Uterus (tissue), 4 donors: ENCODE measurements around the gene KDF1. TPM values are rescaled to one million over a fixed set of nuclear protein-coding genes. Genes with fewer than 3 reads are reported as not detected.

Experiments used
- DNase-seq, 2 donors: peaks; one replicate each; pipeline ENCODE4 v3.0.0-alpha.2; 2019 to 2020
- H3K27ac ChIP-seq, 2 donors: fragments of 200-600 bp; sonication (generic); 1 replicate in 1 of 2; 2 replicates in 1 of 2; pipeline ENCODE4 v1.5.1; 2016 to 2018
- H3K27me3 ChIP-seq, 2 donors: fragments of 200-600 bp; sonication (generic); one replicate each; pipeline ENCODE4 v1.5.1; 2018 to 2019; ENCODE audit warnings: control low read depth in 1 of 2
- H3K36me3 ChIP-seq, 2 donors: fragments of 200-600 bp; sonication (generic); one replicate each; pipeline ENCODE4 v1.5.1; 2019; ENCODE audit warnings: control low read depth in 1 of 2
- H3K4me1 ChIP-seq, 2 donors: fragments of 200-600 bp; sonication (generic); one replicate each; pipeline ENCODE4 v1.5.1; 2018 to 2019; ENCODE audit warnings: control low read depth in 1 of 2
- H3K4me3 ChIP-seq, 2 donors: fragments of 200-600 bp; sonication (generic); 1 replicate in 1 of 2; 2 replicates in 1 of 2; pipeline ENCODE4 v1.5.1; 2018 to 2019; ENCODE audit warnings: mild to moderate bottlenecking in 1 of 2
- H3K9me3 ChIP-seq, 2 donors: fragments of 200-600 bp; sonication (generic); one replicate each; pipeline ENCODE4 v1.5.1; 2019; ENCODE audit warnings: control low read depth in 1 of 2
- POLR2A ChIP-seq, 2 donors: fragments of 450-650 bp; IDR thresholded peaks; one replicate each; pipeline ENCODE4 v1.6.1; 2016; ENCODE audit warnings: antibody characterized with exemption in 2 of 2, mild to moderate bottlenecking in 1 of 2, moderate library complexity in 1 of 2
- intact Hi-C: fragments of 100-400 bp; cut with DNase I; formaldehyde crosslinking; loops from one replicate; pipeline ENCODE4 v1.15.1; 2023; ENCODE audit warnings: low total_unique reads
- total RNA-seq, 4 donors: library from RNA; depleted of rRNA in 3 of 4; stranded (reverse); fragments of >200 nt in 3 of 4; gene quantifications; one replicate each; pipeline versions ENCODE4 v1.1.0 to v1.2.4, GENCODE V29; 2014 to 2023
- TF ChIP-seq, protein P1 (sequence below), 4 experiments: fragments of 200-600 bp in 2 of 4; fragments of 450-650 bp in 2 of 4; sonication (generic) in 2 of 4; IDR thresholded peaks; one replicate each; pipeline ENCODE4 v1.5.1; 2016 to 2019; ENCODE audit warnings: antibody characterized with exemption in 4 of 4, mild to moderate bottlenecking in 2 of 4, moderate library complexity in 1 of 4
- donor health status: DM: yes; HTN: yes; CAD: no.

The KDF1 gene
- total RNA-seq, 4 donors from 2014 or later, result 1.9 TPM; not detected in 3

DNA sequence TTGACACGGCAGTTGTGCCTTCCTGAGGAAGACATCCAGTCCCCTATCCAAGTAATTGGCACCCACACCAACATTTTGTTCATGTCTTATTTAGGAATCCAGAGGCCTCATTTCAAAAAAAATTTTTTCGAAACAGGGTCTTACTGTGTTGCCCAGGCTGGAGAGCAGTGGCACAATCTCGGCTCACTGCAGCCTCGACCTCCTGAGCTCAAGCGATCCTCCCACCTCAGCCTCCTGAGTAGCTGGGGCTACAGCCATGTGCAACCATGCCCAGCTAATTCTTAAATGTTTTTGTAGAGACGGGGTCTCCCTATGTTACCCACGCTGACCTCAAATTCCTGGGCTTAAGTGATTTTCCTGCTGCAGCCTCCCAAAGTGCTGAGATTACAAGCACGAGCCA, 24.0 kb upstream of the KDF1 start:
- Histone ChIP-seq H3K4me1 (no peaks in the 10 kb centered on the region), H3K4me3 (no peak overlapping the region), H3K36me3 (no peaks in the 10 kb centered on the region), H3K9me3 (no peaks in the 10 kb centered on the region), H3K27ac (no peak overlapping the region), H3K27me3 (no peaks in the 10 kb centered on the region)
- intact Hi-C loops, result no loop called here
- no peak for TF ChIP-seq POLR2A (IDR thresholded peaks at IDR 0.05)
- TF ChIP-seq, protein P1, sequence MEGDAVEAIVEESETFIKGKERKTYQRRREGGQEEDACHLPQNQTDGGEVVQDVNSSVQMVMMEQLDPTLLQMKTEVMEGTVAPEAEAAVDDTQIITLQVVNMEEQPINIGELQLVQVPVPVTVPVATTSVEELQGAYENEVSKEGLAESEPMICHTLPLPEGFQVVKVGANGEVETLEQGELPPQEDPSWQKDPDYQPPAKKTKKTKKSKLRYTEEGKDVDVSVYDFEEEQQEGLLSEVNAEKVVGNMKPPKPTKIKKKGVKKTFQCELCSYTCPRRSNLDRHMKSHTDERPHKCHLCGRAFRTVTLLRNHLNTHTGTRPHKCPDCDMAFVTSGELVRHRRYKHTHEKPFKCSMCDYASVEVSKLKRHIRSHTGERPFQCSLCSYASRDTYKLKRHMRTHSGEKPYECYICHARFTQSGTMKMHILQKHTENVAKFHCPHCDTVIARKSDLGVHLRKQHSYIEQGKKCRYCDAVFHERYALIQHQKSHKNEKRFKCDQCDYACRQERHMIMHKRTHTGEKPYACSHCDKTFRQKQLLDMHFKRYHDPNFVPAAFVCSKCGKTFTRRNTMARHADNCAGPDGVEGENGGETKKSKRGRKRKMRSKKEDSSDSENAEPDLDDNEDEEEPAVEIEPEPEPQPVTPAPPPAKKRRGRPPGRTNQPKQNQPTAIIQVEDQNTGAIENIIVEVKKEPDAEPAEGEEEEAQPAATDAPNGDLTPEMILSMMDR (IDR thresholded peaks at IDR 0.05), result no peak
- DNase-seq, result no peak

DNA sequence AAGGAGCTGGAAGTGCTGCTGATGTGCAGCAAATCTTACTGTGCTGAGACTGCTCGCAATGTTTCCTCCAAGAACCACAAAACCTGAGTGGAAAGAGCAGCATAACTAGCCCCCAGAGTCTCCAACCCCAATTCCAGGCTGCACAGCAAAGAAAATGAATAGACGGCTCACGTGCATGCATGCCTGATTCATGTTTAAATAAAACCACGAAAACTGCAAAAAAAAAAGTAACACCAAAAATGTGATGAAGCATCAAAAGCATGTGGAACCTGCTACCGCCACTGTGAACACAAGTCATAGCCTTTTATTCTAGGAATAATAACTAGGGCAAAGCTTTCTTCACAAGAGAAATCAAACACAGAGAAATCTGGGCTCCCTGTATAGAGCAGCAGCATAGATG, 23.6 kb upstream of the KDF1 start:
- Histone ChIP-seq H3K4me1 (no peaks in the 10 kb centered on the region), H3K4me3 (no peak overlapping the region), H3K9me3 (no peaks in the 10 kb centered on the region), H3K27me3 (no peaks in the 10 kb centered on the region), H3K36me3 (no peaks in the 10 kb centered on the region), H3K27ac (no peak overlapping the region)
- intact Hi-C loops, result no loop called here
- no peak for DNase-seq
- no peak for TF ChIP-seq POLR2A (IDR thresholded peaks at IDR 0.05)
- TF ChIP-seq, protein P1 (IDR thresholded peaks at IDR 0.05), result no peak

DNA sequence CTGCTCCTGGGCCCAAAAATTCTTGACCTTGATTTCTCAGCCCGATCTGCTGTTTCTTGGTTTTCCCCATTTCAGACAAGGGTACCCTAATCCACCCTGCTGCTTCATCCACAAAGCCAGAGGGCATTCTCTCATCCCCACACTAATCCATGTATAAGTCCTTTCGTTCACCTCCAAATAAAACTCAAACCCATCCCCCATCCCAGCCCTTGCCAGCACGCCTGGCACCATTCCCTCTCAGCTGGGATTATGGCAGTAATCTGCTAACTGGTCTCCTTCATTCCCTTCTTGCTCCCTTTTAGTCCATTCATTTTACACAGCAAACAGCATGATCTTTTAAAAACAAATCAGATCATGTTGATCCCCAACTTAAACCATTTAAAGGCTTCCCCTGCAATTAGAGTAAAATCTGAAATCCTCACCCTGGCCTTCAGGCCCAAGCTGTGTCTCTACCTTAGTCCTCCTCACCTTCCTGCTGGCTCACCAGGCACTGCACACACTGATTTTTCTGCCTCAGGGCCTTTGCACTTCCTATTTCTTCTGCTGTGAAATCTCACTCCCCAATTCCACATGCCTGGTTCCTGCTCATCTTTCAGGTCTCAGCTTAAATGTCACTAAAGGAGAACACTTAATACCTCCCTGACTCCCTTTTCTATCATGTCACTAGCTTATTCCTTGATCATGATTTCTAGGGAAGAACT, 21.0 kb upstream of the KDF1 start:
- no peaks in the 10 kb centered on the region for H3K36me3 ChIP-seq
- H3K27me3 ChIP-seq, result no peaks in the 10 kb centered on the region
- no peaks in the 10 kb centered on the region for H3K9me3 ChIP-seq
- no peaks in the 10 kb centered on the region for H3K4me1 ChIP-seq
- no peak overlapping the region for H3K4me3 ChIP-seq
- no peak for DNase-seq
- no peak overlapping the region for H3K27ac ChIP-seq
- intact Hi-C loops, result no loop called here
- TF ChIP-seq, protein P1 (IDR thresholded peaks at IDR 0.05), result no peak
- no peak for TF ChIP-seq POLR2A (IDR thresholded peaks at IDR 0.05)

DNA sequence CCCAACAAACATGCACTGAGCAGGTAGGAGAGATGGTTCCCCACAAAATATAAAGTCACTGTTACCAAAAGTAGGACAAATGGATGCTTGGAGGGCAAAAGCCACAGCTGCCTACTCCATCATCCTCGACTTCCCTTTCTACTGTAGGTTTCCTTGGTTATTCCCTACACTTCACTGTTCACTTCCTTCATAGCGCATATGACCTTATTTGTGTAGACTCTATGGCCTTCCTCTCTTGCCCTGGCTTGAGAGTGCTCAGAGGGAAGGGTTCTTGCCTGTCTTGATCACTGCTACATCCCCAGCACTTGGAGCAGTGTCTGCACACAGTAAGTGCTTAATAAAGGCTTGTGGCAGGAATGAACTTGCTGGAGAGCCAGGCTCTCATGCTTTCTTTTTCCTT, 18.6 kb upstream of the KDF1 start:
- H3K27ac ChIP-seq, result no peak overlapping the region
- no peaks in the 10 kb centered on the region for H3K4me1 ChIP-seq
- H3K27me3 ChIP-seq, result no peaks in the 10 kb centered on the region
- DNase-seq, result no peak
- H3K36me3 ChIP-seq, result no peaks in the 10 kb centered on the region
- no peak for TF ChIP-seq POLR2A (IDR thresholded peaks at IDR 0.05)
- TF ChIP-seq, protein P1 (IDR thresholded peaks at IDR 0.05), result no peak
- intact Hi-C loops, result no loop called here
- no peak overlapping the region for H3K4me3 ChIP-seq
- H3K9me3 ChIP-seq, result no peaks in the 10 kb centered on the region

DNA sequence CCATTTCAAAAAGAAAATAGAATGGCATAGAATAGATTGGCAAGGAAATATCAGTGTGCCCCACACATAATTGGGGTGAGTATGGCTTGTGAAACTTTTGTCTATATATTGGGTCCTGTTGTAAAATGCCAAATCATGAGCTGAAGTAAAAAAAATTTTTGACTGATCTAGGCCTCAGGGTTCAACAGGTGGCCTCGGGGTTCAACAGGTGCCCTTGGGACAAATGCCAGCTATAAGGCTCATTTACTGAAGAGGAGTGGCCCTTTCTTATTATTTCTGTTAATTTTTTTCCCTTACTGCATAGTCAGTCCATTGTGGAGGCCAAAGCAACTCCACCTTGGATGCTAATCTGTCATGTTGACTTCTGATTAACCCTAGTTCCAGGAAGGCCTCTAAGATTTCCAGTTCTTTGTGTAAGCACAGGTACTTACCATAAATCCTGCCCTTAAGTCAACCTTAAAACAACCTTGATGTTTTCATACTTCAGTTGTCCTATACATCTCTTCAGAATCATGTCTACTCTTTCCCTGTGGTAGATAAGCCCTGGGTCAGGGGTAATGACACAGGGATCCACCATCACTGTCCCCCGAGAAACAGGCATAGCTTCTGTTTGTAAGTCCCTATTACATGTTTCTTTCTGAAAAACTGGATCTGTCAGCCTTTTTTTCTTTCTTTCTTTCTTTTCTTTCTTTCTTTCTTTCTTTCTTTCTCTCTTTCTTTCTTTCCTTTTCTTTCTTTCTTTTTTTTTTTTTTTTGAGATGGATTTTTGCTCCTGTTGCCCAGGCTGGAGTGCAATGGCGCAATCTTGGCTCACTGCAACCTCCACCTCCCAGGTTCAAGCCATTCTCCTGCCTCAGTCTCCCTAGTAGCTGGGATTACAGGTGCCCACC, 16.6 kb upstream of the KDF1 start:
- Histone ChIP-seq H3K4me3 (no peak overlapping the region), H3K9me3 (no peaks in the 10 kb centered on the region), H3K27me3 (no peaks in the 10 kb centered on the region), H3K27ac (no peak overlapping the region), H3K4me1 (no peaks in the 10 kb centered on the region), H3K36me3 (no peaks in the 10 kb centered on the region)
- no peak for TF ChIP-seq POLR2A (IDR thresholded peaks at IDR 0.05)
- TF ChIP-seq, protein P1 (IDR thresholded peaks at IDR 0.05), result no peak
- intact Hi-C loops, result no loop called here
- no peak for DNase-seq
